GM19193 (cell line): ENCODE measurements around the gene CSNK2A1.

Experiments used
- POLR2A ChIP-seq: IDR thresholded peaks from 4 replicates; pipeline ENCODE4 v1.6.1; 2011; ENCODE audit not compliant: insufficient read depth, insufficient read length; ENCODE audit errors: extremely low read depth

CSNK2A1 gene

GRCh38 chr20:543369-544152 lies at the start of gene CSNK2A1:
TSS of gene CSNK2A1 (minus strand) at chr20:543790. CDS start at chr20:508551, 35,239 bp downstream.
- TF ChIP-seq POLR2A: peak; percentile 88

GRCh38 chr20:592506-592905 lies 48.9 kb upstream of the CSNK2A1 start:
- TF ChIP-seq POLR2A: no peak

- TF ChIP-seq POLR2A: no peak
Observed at GRCh38 chr20:591941-592340, 48.4 kb upstream of the CSNK2A1 start.

DNA sequence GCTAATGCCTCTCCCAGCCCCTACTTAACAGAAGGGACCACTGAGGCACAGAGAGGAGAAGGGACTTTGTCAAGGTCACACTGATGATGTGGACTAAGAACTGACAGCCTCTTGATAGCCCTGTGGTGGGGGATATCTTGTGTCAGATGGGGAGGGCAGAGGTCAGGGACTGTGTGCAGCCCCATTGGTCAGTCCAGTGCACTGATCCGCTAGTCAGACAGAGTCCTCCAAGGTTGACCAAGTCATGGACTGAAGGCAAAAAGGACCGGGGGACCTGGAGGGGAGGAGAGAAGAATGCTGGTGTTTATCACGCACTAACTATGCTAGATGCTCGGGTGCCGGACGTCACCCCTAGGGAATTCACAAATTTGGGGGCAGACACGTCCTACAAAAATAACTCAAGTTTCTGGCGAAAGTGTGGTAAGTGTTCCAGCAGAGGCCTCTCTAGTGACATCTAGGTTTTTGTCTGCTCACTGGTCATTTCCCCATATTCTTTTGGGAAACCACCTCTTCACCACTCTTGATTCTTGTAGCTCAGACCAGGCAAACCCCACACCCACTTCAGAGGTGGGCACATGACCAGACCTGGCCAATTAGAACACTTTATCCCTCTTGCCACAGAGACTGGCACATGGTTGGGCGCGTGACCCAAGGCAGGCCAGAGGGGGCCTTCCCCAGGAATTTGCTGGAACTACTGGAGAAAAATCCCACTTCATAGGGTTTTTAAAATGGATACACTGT lies 45.5 kb upstream of the CSNK2A1 start:
- TF ChIP-seq POLR2A: no peak

DNA sequence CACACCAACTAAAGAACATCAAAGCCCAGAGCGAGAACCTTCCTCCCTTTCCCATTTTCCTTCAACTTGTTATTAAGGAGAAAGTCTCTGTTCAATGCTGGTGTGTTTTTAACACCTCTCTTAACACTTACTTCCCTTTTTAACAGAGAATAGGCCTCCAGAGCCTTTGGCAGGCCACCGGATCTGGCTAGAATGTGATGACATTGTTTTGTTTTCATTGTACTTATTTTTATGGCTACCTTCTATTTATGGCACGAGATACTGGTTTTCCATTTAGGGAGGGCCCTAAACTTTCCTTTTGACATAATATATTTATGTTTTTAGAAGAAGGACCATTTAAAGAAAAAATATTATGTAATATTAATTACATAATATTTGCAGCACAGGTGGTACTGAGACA lies 44.9 kb upstream of the CSNK2A1 start:
- TF ChIP-seq POLR2A: no peak

DNA sequence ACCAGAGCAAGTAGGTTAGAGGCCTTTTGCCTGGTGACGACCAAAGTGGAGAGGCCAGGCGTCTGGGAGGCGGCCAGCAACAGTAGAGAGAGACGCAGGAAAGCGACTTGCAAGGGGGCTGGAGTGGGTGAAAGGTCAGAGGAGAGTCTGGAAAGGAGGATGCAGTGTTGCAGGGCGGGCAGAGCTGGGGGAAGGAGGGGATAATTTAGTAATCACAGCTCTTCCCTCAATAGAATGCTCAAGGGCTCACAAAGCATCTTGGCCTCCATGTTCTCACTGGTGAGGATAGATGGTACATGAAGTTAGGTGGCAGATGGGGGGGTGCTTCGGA lies 41.3 kb upstream of the CSNK2A1 start:
- TF ChIP-seq POLR2A: no peak

DNA sequence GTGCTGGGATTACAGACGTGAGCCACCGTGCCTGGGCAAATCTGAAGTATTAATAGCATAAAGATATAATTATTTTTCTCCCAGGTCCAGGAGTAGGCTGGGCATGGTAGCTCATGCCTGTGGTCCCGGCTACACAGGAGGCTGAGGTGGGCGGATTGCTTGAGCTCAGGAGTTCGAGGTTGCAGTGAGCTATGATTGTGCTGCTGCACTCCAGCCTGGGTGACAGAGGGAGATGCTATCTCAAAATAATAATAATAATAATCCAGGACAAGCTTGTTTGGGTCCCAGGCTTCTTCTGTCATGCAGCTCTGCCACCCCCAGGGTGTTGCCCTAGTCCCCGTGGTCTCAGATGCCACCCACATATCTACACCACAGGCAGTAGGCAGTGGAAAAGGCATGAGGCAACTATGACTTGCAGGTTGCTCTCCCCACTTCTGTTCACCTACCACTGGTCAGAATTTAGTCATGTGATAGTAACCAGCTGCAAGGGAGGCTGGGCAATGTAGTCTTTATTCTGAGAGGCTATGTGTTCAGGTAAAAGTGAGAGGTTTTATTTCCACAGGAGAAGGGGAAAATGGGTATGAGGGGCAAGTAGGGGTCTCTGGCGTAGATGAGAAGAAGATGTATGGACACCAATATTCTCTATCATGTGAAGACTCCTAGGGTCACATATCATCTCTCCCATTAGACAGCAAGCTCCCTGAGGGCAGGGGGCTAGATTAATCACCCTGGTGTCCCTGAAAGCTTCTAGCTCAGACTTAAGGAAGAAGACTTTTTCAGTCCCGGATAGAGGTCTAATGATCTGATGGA lies 40.8 kb upstream of the CSNK2A1 start:
- TF ChIP-seq POLR2A: no peak

DNA sequence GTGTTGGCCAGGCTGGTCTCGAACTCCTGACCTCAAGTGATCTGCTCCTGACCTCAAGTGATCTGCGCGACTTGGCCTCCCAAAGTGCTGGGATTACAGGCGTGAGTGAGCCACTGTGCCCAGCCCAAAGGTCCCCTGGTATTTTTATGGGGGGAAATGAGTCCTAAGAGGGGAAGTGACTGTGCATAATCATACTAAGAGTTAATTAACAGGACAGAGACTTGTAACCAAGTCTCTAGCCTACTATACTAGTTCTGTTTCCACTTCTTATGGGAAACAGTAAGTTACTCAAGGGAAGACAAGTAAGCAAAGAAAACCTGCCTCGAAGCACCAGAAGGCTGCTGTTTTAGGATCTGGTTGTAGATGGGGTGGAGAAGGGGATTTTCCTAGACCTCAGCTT lies 38.6 kb upstream of the CSNK2A1 start:
- no peak for TF ChIP-seq POLR2A

DNA sequence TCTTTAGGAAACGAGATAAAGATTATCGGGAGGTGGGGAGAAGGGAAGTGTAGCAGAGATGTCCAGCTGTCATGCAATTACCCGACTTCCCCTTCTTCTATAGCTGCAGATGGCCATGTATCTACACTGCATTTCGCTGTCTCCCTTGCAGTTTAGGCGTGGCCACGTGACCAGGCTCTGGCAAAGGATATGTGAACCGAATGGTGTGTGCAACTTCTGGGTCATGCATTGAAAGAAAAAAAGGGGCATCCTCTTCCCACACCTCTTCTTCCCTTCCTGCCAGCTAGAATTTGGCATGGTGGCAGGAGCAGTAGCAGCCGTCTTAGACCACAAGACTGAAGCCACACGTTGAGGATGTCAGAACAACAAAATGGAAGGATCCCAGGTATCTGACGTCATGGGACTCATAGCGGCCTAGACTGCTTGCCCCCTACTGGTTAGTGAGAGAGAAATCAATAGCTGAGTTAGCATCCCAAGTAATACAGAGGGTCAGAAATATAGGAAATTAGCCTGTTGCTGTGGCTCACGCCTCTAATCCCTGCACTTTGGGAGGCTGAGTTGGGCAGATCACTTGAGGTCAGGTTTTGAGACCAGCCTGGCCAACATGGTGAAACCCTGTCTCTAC lies 33.7 kb upstream of the CSNK2A1 start:
- no peak for TF ChIP-seq POLR2A

- no peak for TF ChIP-seq POLR2A
Observed at GRCh38 chr20:576156-576555, 32.6 kb upstream of the CSNK2A1 start.

DNA sequence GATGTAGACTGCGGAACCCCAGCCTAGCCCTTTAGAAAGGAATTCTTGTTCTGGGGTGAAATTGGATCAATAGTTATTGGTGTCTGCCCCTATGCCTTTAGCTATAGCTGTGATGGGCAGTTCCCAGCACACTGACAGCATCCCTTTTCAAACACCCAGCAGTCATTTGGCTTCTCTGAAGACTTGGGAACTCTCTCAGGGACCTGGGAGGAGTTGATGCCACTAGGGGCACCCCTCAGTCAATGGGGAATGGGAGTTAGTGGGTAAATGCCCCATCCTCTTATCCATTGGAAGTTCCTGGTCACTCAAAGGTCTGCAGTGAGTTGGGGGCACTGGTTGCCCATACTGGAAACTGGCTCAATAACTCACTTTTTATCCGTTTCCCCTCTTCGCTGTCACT lies 31.6 kb upstream of the CSNK2A1 start:
- TF ChIP-seq POLR2A: no peak

- no peak for TF ChIP-seq POLR2A
Observed at GRCh38 chr20:574297-574942, 30.8 kb upstream of the CSNK2A1 start.

GRCh38 chr20:573414-574296 lies 30.1 kb upstream of the CSNK2A1 start:
- TF ChIP-seq POLR2A: no peak

GRCh38 chr20:572727-573126 lies 29.1 kb upstream of the CSNK2A1 start:
- no peak for TF ChIP-seq POLR2A
